HG03378 (cell line): ENCODE data around the gene PRTG.
"Not testable (repeated sequence)": the region's sequence is repeated elsewhere in the genome, so short reads cannot be mapped to it uniquely, and the experiment has no call there.

ENCODE experiments used
- ATAC-seq: cut with Tn5 transposase; IDR thresholded peaks from one replicate; pipeline ENCODE4 v1.9.1; 2021; ENCODE audit warnings: mild to moderate bottlenecking, moderate library complexity; ENCODE audit not compliant: unreplicated experiment

The PRTG gene

GRCh38 chr15:55638764-55639163, 104.2 kb downstream of the PRTG start:
- ATAC-seq: no peak

GRCh38 chr15:55637086-55637485, 105.9 kb downstream of the PRTG start:
- ATAC-seq: no peak

GRCh38 chr15:55633731-55634130, 109.2 kb downstream of the PRTG start:
- no peak for ATAC-seq

DNA sequence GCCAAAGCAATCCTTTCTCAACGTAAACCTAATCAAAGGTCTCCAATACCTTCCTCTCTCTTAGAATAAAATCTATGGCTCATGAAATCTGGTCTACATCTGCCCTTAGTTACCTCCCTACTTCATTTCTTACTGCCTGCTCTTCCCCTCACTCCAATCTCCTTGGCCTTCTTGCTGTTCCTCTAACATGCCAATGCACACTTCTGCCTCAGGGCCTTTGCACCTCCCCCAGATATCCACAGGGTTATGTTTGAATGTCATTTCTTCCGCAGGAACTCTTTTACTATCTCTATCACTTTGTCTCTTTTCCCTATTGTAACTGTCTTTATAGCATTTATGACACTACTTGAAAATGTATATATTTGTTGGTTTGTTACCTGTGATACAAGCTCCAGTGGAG, 110.5 kb downstream of the PRTG start:
- ATAC-seq: no peak

- no peak for ATAC-seq
Observed at GRCh38 chr15:55630858-55631257, 112.1 kb downstream of the PRTG start.

DNA sequence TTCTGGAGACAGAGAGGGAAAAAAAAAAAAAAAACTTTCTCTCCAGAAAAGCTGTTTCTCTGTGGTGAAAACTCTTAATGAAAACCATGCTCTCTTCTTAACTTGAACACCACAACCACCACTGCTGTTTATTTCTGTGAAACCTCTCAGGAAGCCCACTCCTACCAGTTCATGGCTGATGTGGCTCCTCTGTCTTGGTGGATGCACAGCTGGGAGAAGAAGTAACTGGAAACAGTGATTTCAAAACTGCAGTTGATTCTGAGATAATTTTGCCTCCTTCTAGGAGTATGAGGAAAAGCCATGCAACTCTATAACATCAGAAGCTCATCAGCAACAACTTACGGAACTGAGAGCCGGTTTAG, 114.6 kb downstream of the PRTG start:
- ATAC-seq: no peak

GRCh38 chr15:55627730-55628368, 115.1 kb downstream of the PRTG start:
- ATAC-seq: no peak

GRCh38 chr15:55619783-55620182, 123.2 kb downstream of the PRTG start:
- ATAC-seq: no peak

- ATAC-seq: no peak
Observed at GRCh38 chr15:55618387-55618786, 124.6 kb downstream of the PRTG start.

DNA sequence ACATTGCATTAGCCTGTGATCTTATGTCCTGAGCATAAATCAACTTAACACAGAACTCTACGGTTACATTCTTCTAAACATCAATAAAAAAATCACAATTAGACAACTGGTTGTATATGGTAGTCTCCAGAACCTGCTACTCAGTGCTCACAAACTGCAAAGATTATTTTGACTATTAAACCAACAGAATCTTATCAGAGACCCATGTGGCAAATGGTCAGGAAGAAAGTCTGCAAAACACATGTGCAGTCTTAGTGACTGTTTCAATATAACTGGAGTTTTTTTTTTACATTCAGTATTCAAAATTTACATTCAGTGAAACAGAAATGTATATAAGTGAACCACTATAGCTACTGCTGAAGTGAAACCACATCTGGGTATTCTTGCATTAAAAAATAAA, 127.5 kb downstream of the PRTG start:
- ATAC-seq: no peak

- ATAC-seq: no peak
Observed at GRCh38 chr15:55613727-55614126, 129.2 kb downstream of the PRTG start.

GRCh38 chr15:55606214-55606613, 136.7 kb downstream of the PRTG start:
- no peak for ATAC-seq

DNA sequence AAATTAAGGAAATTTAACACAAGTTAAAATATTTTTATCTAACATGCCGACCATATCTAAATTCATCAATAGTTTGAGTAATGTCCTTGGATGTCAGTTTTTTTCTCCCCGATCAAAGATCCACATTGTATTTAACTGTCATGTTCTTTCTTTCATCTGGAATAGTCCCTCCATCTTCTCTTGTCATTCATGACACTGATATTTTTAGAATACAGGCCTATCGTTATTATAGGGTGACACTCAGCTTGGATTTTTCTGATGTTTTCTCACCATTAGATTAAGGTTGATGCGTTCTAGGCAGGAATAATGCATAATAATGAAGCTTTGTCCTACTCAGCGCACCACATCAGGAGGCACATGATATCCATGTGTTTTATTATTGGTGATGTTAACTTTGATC, 141.6 kb downstream of the PRTG start:
- ATAC-seq: no peak

DNA sequence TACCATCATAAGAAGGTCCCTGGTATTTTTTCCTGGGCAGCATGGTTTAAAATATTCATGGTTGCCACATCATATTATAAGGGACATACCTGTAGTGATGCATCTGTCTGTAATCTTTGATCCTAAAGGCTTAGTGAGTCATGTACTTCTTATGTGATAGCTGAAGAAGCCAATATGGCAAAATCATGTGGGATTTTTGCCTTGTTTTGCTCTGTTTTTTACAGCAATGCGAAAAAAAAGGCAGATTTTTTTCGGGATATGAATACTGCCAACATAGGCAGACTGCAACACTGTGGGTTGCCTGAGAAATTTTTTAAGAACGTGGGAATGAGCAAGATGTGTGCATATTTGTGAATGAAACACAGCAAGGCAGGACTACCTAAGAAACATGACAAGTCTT, 143.5 kb downstream of the PRTG start:
- ATAC-seq: no peak

GRCh38 chr15:55593019-55593418, 149.9 kb downstream of the PRTG start:
- ATAC-seq: not testable (repeated sequence)

GRCh38 chr15:55590788-55591187, 152.2 kb downstream of the PRTG start:
- ATAC-seq: no peak

DNA sequence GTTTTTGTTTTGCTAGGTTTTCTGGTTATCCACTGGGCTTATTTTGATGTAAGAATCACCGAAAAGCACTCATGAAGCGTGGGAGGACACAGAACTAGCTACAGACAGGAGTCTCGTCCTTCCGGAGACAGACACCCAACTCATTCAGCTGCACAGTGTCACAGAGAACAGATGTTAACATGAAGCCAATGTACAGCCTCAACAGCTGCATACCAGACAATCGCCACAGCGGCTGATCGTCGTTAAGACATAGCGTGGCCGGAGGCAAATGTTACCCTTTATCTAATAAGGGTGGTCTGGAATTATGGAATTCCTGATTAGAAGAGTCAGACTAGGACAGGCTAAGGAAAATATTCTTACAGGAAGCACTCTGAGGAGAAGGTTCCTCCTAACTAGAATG, 153.7 kb downstream of the PRTG start:
- ATAC-seq: no peak

- no peak for ATAC-seq
Observed at GRCh38 chr15:55588815-55589115, 154.2 kb downstream of the PRTG start.

GRCh38 chr15:55588070-55588814, 154.7 kb downstream of the PRTG start, which contains the start of gene PYGO1:
Gene PYGO1, minus strand, starts transcription at chr15:55588345. Its CDS starts 462 bp downstream, at chr15:55587883.
- ATAC-seq: no peak

- no peak for ATAC-seq
Observed at GRCh38 chr15:55587321-55588069, 155.5 kb downstream of the PRTG start.

DNA sequence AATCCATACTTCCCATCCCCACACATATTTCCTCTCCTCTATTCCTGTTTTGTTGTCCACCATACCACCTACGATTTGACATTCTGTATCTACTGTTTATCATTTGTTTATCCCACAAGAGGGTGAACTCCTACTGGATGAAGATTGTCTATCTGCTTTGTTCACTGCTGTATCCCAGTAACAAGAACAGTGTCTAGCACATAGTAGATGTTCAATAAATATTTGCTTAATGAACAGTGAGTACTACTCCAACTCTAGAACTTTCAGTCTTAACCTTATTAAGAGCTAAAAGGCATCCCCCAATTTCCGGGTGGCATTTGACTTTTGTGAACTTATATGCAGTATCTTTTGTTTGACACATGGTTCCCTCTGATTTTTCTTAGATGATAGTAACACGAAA, 156.1 kb downstream of the PRTG start:
- ATAC-seq: no peak

DNA sequence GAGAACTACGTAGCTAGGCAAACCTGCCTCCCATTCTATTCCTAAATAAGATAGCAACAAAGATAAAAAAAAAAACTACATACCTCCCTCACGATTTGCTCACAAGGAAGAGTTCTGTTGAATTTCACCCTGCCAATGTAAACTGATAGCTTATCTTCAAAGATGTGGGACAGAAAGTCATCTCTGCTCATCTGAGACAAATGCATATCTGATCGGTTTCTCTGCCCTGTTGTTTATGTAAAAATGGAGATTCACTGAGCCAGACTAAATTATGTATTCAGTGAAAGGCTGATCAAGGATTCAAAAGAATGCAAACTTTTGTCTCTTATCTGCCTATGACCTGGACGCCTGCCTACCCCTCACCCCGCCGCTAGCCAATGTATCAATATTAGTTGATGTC, 166.0 kb downstream of the PRTG start:
- ATAC-seq: no peak
